LNCaP clone FGC (cell line): ENCODE data around the gene NELFA.

ENCODE experiments used
- DNase-seq: peaks from one replicate; pipeline ENCODE4 v3.0.0-alpha.2; 2011; ENCODE audit warnings: low read depth
- H3K4me3 ChIP-seq: 2 replicates; pipeline ENCODE4 v1.5.1; 2011; ENCODE audit warnings: mild to moderate bottlenecking, low read depth, low read length, control low read depth
- CTCF ChIP-seq: IDR thresholded peaks from 2 replicates; pipeline ENCODE4 v1.5.1; 2012; ENCODE audit warnings: mild to moderate bottlenecking; ENCODE audit not compliant: control insufficient read depth, insufficient read depth; ENCODE audit errors: extremely low read depth

The NELFA gene

GRCh38 chr4:1974840-1975239, 33.9 kb downstream of the NELFA start:
- no peak overlapping the region for H3K4me3 ChIP-seq
- no peak for DNase-seq
- no peak for TF ChIP-seq CTCF

- no peak for TF ChIP-seq CTCF
- no peak for DNase-seq
- H3K4me3 ChIP-seq = no peak overlapping the region
These were observed 35.1 kb downstream of the NELFA start for GRCh38 chr4:1973661-1974060.

- no peak for TF ChIP-seq CTCF
- no peak overlapping the region for H3K4me3 ChIP-seq
- DNase-seq = no peak
These were observed 35.6 kb downstream of the NELFA start for GRCh38 chr4:1973218-1973617.

- DNase-seq = no peak
- no peak for TF ChIP-seq CTCF
- no peak overlapping the region for H3K4me3 ChIP-seq
These were observed 36.4 kb downstream of the NELFA start for GRCh38 chr4:1972414-1972813.

- DNase-seq = no peak
- TF ChIP-seq CTCF = no peak
- H3K4me3 ChIP-seq = no peak overlapping the region
These were observed 37.1 kb downstream of the NELFA start for GRCh38 chr4:1971456-1972200.

GRCh38 chr4:1970926-1971325, 37.8 kb downstream of the NELFA start:
- H3K4me3 ChIP-seq = no peak overlapping the region
- no peak for TF ChIP-seq CTCF
- no peak for DNase-seq
